ENCODE results near the gene CMTR1. TPM values are rescaled to one million over a fixed set of nuclear protein-coding genes. Genes with fewer than 3 reads are reported as not detected.

Gene CMTR1
- total and polyA plus RNA-seq, 4 donors: 4.7 to 25.5 (median 18.8) TPM

- H3K36me3 ChIP-seq (ENCODE audit: control insufficient read depth in 4 of 4, insufficient read depth in 3 of 4, low read depth in 1 of 4, low read length in 3 of 4): peaks cover 0 to 23% (median 12%) of the 10 kb centered on the region in 4 donors
- no peak overlapping the region for H3K27ac ChIP-seq (ENCODE audit: low read depth in 1 of 2, low read length in 2 of 2)
- TF ChIP-seq RAD21 (IDR thresholded peaks at IDR 0.05): no peak
- TF ChIP-seq RXRA (IDR thresholded peaks at IDR 0.05): no peak
- TF ChIP-seq HNF4G (IDR thresholded peaks at IDR 0.05): no peak
- no peak for TF ChIP-seq FOXA1 (IDR thresholded peaks at IDR 0.05)
- TF ChIP-seq MAX (IDR thresholded peaks at IDR 0.05): no peak
- no peak for TF ChIP-seq CTCF (IDR thresholded peaks at IDR 0.05; ENCODE audit: low read depth, low read length, missing input control)
- TF ChIP-seq TAF1 (conservative IDR thresholded peaks at IDR 0.05): no peak
- TF ChIP-seq ZBTB33 (IDR thresholded peaks at IDR 0.05): no peak
- no peak for TF ChIP-seq EGR1 (IDR thresholded peaks at IDR 0.05; ENCODE audit: low read depth in 2 of 2)
- TF ChIP-seq ATF3 (IDR thresholded peaks at IDR 0.05): no peak
- no peak for TF ChIP-seq REST (IDR thresholded peaks at IDR 0.05)
- no peak for DNase-seq (ENCODE audit: low spot score)
- H3K27me3 ChIP-seq (ENCODE audit: control insufficient read depth in 4 of 4, insufficient read depth in 4 of 4, low read length in 3 of 4): no peaks in the 10 kb centered on the region
- H3K9me3 ChIP-seq (ENCODE audit: control insufficient read depth in 4 of 4, low read length in 3 of 4): no peaks in the 10 kb centered on the region
- H3K9ac ChIP-seq (ENCODE audit: low read depth in 1 of 2, low read length in 2 of 2): no peak overlapping the region
- 97% methylated on average over 3 of the region's 3 CpGs for WGBS
- peaks cover 0 to 11% (median 4%) of the 10 kb centered on the region in 4 donors for H3K4me1 ChIP-seq (ENCODE audit: control insufficient read depth in 4 of 4, insufficient read depth in 4 of 4, low read length in 3 of 4)
- H3K4me3 ChIP-seq (ENCODE audit: low read depth in 1 of 3, low read length in 3 of 3): no peak overlapping the region
Observed at GRCh38 chr6:37389857-37390256, 43.2 kb upstream of the CMTR1 start.

- H3K36me3 ChIP-seq (ENCODE audit: control insufficient read depth in 4 of 4, insufficient read depth in 3 of 4, low read depth in 1 of 4, low read length in 3 of 4): peaks cover 0 to 23% (median 12%) of the 10 kb centered on the region in 4 donors
- WGBS: 83% methylated on average over 2 of the region's 2 CpGs
- DNase-seq (ENCODE audit: low spot score): no peak
Observed at GRCh38 chr6:37391120-37391519, 41.9 kb upstream of the CMTR1 start.

More at GRCh38 chr6:37391120-37391519, 41.9 kb upstream of the CMTR1 start:
- peaks cover 0 to 11% (median 4%) of the 10 kb centered on the region in 4 donors for H3K4me1 ChIP-seq (ENCODE audit: control insufficient read depth in 4 of 4, insufficient read depth in 4 of 4, low read length in 3 of 4)
- no peak overlapping the region for H3K27ac ChIP-seq (ENCODE audit: low read depth in 1 of 2, low read length in 2 of 2)
- no peak overlapping the region for H3K9ac ChIP-seq (ENCODE audit: low read depth in 1 of 2, low read length in 2 of 2)
- H3K4me3 ChIP-seq (ENCODE audit: low read depth in 1 of 3, low read length in 3 of 3): no peak overlapping the region
- no peaks in the 10 kb centered on the region for H3K9me3 ChIP-seq (ENCODE audit: control insufficient read depth in 4 of 4, low read length in 3 of 4)
- no peaks in the 10 kb centered on the region for H3K27me3 ChIP-seq (ENCODE audit: control insufficient read depth in 4 of 4, insufficient read depth in 4 of 4, low read length in 3 of 4)
- TF ChIP-seq REST (IDR thresholded peaks at IDR 0.05): no peak
- TF ChIP-seq MAX (IDR thresholded peaks at IDR 0.05): no peak
- TF ChIP-seq NR2F2 (IDR thresholded peaks at IDR 0.05): no peak
- TF ChIP-seq TAF1 (conservative IDR thresholded peaks at IDR 0.05): no peak
- no peak for TF ChIP-seq JUND (IDR thresholded peaks at IDR 0.05)
- TF ChIP-seq GABPA (IDR thresholded peaks at IDR 0.05 in 1 of 2, conservative IDR thresholded peaks at IDR 0.05 in 1 of 2): no peak
- no peak for TF ChIP-seq RXRA (IDR thresholded peaks at IDR 0.05)
- TF ChIP-seq FOXA2 (IDR thresholded peaks at IDR 0.05): no peak
- no peak for TF ChIP-seq SP1 (IDR thresholded peaks at IDR 0.05)
- TF ChIP-seq RAD21 (IDR thresholded peaks at IDR 0.05): no peak
- TF ChIP-seq YY1 (IDR thresholded peaks at IDR 0.05): no peak
- no peak for TF ChIP-seq ZBTB33 (IDR thresholded peaks at IDR 0.05)
- no peak for TF ChIP-seq FOXA1 (IDR thresholded peaks at IDR 0.05)
